Caco-2 (cell line): ENCODE data around the gene MYT1. TPM values are rescaled to one million over a fixed set of nuclear protein-coding genes. Genes with fewer than 3 reads are reported as not detected.

ENCODE experiments used
- BruUV-seq: library from RNA; stranded (reverse); fragments of 400-500 nt; replicated peaks from 2 replicates; lab custom pipeline; 2021; lab: Mats Ljungman, UMichigan
- CTCF ChIA-PET: fragments of 300-600 bp; sonication (Branson Sonifier 250); formaldehyde crosslinking; loops from one replicate; lab custom pipeline; 2022; ENCODE audit warnings: antibody characterized with exemption; lab: Charles Lee
- POLR2A ChIA-PET: fragments of 300-600 bp; sonication (Branson Sonifier 250); formaldehyde crosslinking; loops from one replicate; lab custom pipeline; 2022; ENCODE audit warnings: antibody characterized with exemption; lab: Charles Lee
- DNase-seq, 2 experiments: peaks; one replicate each; pipeline versions ENCODE4 v3.0.0 to v3.0.0-alpha.2; 2020 to 2022
- H3K27me3 ChIP-seq: replicated peaks from 2 replicates; pipeline ENCODE4 v1.6.0; 2011; ENCODE audit warnings: low read length; ENCODE audit not compliant: control insufficient read depth, insufficient read depth
- H3K36me3 ChIP-seq: 2 replicates; pipeline ENCODE4 v1.5.1; 2011; ENCODE audit warnings: low read length; ENCODE audit not compliant: control insufficient read depth, insufficient read depth
- H3K4me1 ChIP-seq: fragments of 250-450 bp; sonication (Bioruptor Pico); 2 replicates; pipeline ENCODE4 v1.5.1; 2020; ENCODE audit warnings: mild to moderate bottlenecking
- H3K4me3 ChIP-seq: 2 replicates; pipeline ENCODE4 v1.5.1; 2011; ENCODE audit warnings: low read depth, mild to moderate bottlenecking, control low read depth, low read length
- H3K9me3 ChIP-seq: fragments of 250-450 bp; sonication (Bioruptor Pico); 2 replicates; pipeline ENCODE4 v1.5.1; 2020; ENCODE audit warnings: mild to moderate bottlenecking, moderate library complexity
- H3K27ac Mint-ChIP-seq: one replicate; pipeline ENCODE4 v1.8.0; 2022; ENCODE audit warnings: mixed read lengths; ENCODE audit not compliant: unreplicated experiment
- H3K27me3 Mint-ChIP-seq: one replicate; pipeline ENCODE4 v1.8.0; 2022; ENCODE audit warnings: mixed read lengths; ENCODE audit not compliant: insufficient read depth, unreplicated experiment
- H3K36me3 Mint-ChIP-seq: one replicate; pipeline ENCODE4 v1.8.0; 2022; ENCODE audit warnings: mild to moderate bottlenecking, mixed read lengths; ENCODE audit not compliant: insufficient read depth, unreplicated experiment
- H3K4me1 Mint-ChIP-seq: one replicate; pipeline ENCODE4 v1.8.0; 2022; ENCODE audit warnings: low read depth, mixed read lengths; ENCODE audit not compliant: unreplicated experiment
- H3K4me3 Mint-ChIP-seq: one replicate; pipeline ENCODE4 v1.8.0; 2022; ENCODE audit warnings: mild to moderate bottlenecking, moderate library complexity, mixed read lengths; ENCODE audit not compliant: unreplicated experiment
- H3K9me3 Mint-ChIP-seq: one replicate; pipeline ENCODE4 v1.8.0; 2022; ENCODE audit warnings: mixed read lengths; ENCODE audit not compliant: unreplicated experiment
- intact Hi-C: fragments of 100-400 bp; cut with micrococcal nuclease; formaldehyde crosslinking; loops from one replicate; pipeline ENCODE4 v1.10.0; 2022; ENCODE audit not compliant: unreplicated experiment
- total RNA-seq: library from RNA; stranded (reverse); gene quantifications from 2 replicates; pipeline ENCODE4 v1.2.3, GENCODE V29; 2022
- TF ChIP-seq, protein P1 (sequence below), 2 experiments: fragments of 200-600 bp in 1 of 2; IDR thresholded peaks; 1 replicate in 1 of 2; 2 replicates in 1 of 2; pipeline versions ENCODE4 v1.5.1 to v1.8.0; 2011 to 2022; ENCODE audit warnings: antibody characterized with exemption in 1 of 2, control low read depth in 1 of 2, inconsistent platforms in 1 of 2, low read depth in 1 of 2, low read length in 1 of 2, mild to moderate bottlenecking in 1 of 2, moderate library complexity in 1 of 2; ENCODE audit not compliant: insufficient read depth in 1 of 2, severe bottlenecking in 1 of 2, unreplicated experiment in 1 of 2

The MYT1 gene
- total RNA-seq, 1 experiment from 2014 or later, result 0.25 TPM

DNA sequence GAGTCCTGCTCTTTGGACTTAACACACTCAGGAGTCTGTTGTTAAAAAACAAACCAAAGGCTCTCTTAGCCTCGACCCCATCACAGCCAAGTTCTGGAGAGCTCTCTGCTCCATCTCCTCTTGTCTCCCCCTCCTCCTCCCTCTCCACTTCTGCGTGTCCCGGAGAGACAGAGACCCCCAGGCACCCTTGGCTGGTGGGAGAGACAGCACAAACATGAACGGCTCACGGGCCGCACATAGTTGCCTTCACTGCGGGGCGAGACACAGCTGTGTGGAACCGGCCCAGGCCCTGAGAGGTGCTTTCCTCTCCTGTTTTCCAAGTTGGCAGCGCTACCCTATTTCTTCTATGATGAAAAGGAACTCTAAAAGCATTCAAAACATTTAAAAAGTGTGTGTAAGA is 23.3 kb upstream of the MYT1 start:
- CTCF ChIA-PET, result interaction anchor here (1.0 to 1.4 kb wide), 3 partner anchors 21 to 58 kb away, joined by 3 read pairs; no protein-coding TSS in a partner anchor
- POLR2A ChIA-PET, result no interaction called here

DNA sequence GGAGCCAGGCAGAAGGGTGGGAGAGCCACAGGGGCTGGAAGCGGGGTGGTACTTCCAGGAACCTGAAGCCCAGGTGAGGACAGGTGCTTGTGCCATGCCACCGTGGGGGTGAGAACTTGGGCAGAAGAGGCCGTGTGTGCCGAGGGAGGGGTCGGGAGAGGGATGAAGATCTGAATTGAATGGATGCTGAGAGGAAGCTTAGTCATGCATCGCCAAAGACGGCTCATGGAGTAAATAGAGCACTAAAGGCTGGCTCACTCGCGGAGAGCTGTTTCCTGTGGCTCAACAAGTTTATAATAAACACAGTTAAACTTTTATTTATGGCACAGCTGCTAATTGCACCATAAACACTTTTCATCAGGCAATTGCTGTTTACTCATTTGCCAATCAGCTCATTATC is 21.7 kb upstream of the MYT1 start:
- Mint-ChIP-seq H3K4me1 (peaks cover 7% of the 10 kb centered on the region), H3K27ac (no peak overlapping the region), H3K27me3 (peaks cover 13% of the 10 kb centered on the region), H3K36me3 (no peaks in the 10 kb centered on the region), H3K9me3 (peaks cover 18% of the 10 kb centered on the region), H3K4me3 (no peak overlapping the region)
- H3K9me3 ChIP-seq, result peaks cover 24% of the 10 kb centered on the region
- TF ChIP-seq, protein P1, sequence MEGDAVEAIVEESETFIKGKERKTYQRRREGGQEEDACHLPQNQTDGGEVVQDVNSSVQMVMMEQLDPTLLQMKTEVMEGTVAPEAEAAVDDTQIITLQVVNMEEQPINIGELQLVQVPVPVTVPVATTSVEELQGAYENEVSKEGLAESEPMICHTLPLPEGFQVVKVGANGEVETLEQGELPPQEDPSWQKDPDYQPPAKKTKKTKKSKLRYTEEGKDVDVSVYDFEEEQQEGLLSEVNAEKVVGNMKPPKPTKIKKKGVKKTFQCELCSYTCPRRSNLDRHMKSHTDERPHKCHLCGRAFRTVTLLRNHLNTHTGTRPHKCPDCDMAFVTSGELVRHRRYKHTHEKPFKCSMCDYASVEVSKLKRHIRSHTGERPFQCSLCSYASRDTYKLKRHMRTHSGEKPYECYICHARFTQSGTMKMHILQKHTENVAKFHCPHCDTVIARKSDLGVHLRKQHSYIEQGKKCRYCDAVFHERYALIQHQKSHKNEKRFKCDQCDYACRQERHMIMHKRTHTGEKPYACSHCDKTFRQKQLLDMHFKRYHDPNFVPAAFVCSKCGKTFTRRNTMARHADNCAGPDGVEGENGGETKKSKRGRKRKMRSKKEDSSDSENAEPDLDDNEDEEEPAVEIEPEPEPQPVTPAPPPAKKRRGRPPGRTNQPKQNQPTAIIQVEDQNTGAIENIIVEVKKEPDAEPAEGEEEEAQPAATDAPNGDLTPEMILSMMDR (IDR thresholded peaks at IDR 0.05; ENCODE audit: insufficient read depth in 1 of 2, low read depth in 1 of 2, low read length in 1 of 2, severe bottlenecking in 1 of 2, unreplicated experiment in 1 of 2), result no peak
- H3K4me3 ChIP-seq, result no peak overlapping the region
- BruUV-seq, result no TSS peak
- peak in 1 of 2 experiments; percentile 30 for DNase-seq
- POLR2A ChIA-PET, result no interaction called here
- no peaks in the 10 kb centered on the region; the same call in 1 of the 2 replicates for H3K27me3 ChIP-seq
- H3K36me3 ChIP-seq, result no peaks in the 10 kb centered on the region
- intact Hi-C loops, result no loop called here
- CTCF ChIA-PET, result no interaction called here
- H3K4me1 ChIP-seq, result no peaks in the 10 kb centered on the region

More for the DNA sequence above, 23.3 kb upstream of the MYT1 start:
- no peaks in the 10 kb centered on the region; the same call in 1 of the 2 replicates for H3K27me3 ChIP-seq
- intact Hi-C loops, result no loop called here
- H3K27ac Mint-ChIP-seq, result no peak overlapping the region
- DNase-seq, result peak in 1 of 2 experiments; percentile 32
- H3K9me3 Mint-ChIP-seq, result peaks cover 18% of the 10 kb centered on the region
- no TSS peak for BruUV-seq
- no peaks in the 10 kb centered on the region for H3K4me1 ChIP-seq
- no peaks in the 10 kb centered on the region for H3K36me3 ChIP-seq
- H3K27me3 Mint-ChIP-seq, result peaks cover 17% of the 10 kb centered on the region
- no peak overlapping the region for H3K4me3 Mint-ChIP-seq
- TF ChIP-seq, protein P1 (IDR thresholded peaks at IDR 0.05; ENCODE audit: insufficient read depth in 1 of 2, low read depth in 1 of 2, low read length in 1 of 2, severe bottlenecking in 1 of 2, unreplicated experiment in 1 of 2), result no peak
- no peak overlapping the region for H3K4me3 ChIP-seq
- H3K9me3 ChIP-seq, result peaks cover 23% of the 10 kb centered on the region
- H3K4me1 Mint-ChIP-seq, result peaks cover 7% of the 10 kb centered on the region
- H3K36me3 Mint-ChIP-seq, result no peaks in the 10 kb centered on the region

DNA sequence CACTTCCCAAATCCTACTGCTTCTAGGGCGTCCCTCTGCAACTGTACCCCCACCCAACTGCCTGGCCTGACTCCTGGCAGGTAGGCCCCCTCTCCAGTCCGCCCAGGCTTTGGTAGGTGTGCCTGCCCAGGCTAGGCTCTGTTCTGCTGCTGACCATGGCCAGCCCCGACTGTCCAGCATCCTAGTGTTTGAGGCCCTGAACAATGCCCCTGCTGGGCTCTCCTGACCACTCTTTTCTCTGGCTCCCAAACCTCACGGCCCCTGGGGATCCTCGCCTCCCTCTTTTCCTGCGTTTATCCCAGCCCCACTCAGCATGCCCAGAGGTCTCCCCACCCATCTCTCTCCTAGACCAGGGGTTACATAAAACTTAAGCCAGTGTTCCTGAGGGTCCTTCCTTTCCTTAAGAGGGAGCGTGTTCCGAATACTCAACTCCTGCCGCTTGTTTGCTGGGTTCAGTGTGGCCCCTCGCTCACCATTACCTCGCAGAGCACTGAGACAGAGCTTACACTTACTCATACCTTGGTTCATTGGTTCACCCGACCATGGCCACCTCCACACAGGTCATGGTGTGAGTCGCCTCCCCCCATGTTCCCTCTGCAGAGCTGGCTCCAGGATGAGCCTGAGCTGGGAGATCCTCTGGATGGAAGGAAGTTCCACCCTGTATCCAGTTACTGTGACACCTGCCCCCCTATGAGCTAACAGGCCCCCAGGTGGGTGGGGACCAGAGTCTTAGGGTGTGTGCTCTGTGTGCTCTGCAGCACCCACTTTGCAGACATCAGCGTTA is 21.0 kb upstream of the MYT1 start:
- H3K27me3 Mint-ChIP-seq, result peaks cover 13% of the 10 kb centered on the region
- TF ChIP-seq, protein P1 (IDR thresholded peaks at IDR 0.05; ENCODE audit: insufficient read depth in 1 of 2, low read depth in 1 of 2, low read length in 1 of 2, severe bottlenecking in 1 of 2, unreplicated experiment in 1 of 2), result no peak
- Histone ChIP-seq H3K36me3 (no peaks in the 10 kb centered on the region), H3K9me3 (peaks cover 24% of the 10 kb centered on the region), H3K4me3 (no peak overlapping the region), H3K4me1 (no peaks in the 10 kb centered on the region), H3K27me3 (no peaks in the 10 kb centered on the region; the same call in 1 of the 2 replicates)
- DNase-seq, result peak in 1 of 2 experiments; percentile 41
- H3K4me1 Mint-ChIP-seq, result peaks cover 7% of the 10 kb centered on the region
- no peak overlapping the region for H3K4me3 Mint-ChIP-seq
- no peaks in the 10 kb centered on the region for H3K36me3 Mint-ChIP-seq
- ChIA-PET POLR2A (no interaction called here), CTCF (interaction anchor here (0.9 kb wide), 1 partner anchor 10 kb away, joined by 3 read pairs; no protein-coding TSS in a partner anchor)
- no peak overlapping the region for H3K27ac Mint-ChIP-seq
- no TSS peak for BruUV-seq
- H3K9me3 Mint-ChIP-seq, result peaks cover 18% of the 10 kb centered on the region
- intact Hi-C loops, result no loop called here
